ENCODE measurements around the gene TMEM200B. TPM values are rescaled to one million over a fixed set of nuclear protein-coding genes. Genes with fewer than 3 reads are reported as not detected.
"Not testable (repeated sequence)": the region's sequence is repeated elsewhere in the genome, so short reads cannot be mapped to it uniquely, and the experiment has no call there.

Gene TMEM200B
- polyA plus RNA-seq, 6 donors from 2014 or later = not detected

DNA sequence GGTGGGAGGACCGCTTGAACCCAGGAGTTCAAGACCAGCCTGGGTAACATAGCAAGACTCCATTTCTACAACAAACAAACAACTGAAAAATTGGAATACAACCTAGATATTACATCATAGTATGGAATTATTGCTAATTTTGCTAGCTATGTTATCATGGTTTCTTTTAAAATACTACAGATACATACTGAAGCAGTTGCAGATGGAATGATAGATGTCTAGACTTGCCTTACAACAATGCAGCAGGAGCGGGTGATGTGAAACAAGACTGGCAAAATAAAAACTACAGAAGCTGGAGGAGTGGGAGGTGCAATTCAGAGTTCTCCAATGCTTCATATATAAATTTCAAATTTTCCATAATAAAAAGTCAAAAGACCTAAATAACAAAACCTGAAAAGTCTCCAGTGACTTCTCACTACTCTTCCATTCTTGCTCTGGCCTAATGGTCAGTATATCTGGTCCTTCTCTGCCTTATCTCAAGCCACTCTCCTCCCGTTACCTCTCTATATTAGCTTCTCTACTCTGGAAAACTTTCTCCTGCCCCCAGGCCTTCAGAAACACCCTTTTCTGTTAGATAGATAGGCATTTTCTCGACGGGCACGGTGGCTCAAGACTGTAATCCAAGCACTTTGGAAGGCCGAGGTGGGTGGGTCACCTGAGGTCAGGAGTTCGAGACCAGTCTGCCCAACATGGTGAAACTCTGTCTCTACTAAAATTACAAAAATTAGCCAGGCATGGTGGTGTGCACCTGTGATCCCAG, 28.5 kb upstream of the TMEM200B start:
- Mint-ChIP-seq H3K27ac (peak overlapping the region in 2 of 6 donors; percentile 3 to 83), H3K4me3 (no peak overlapping the region), H3K27me3 (no peaks in the 10 kb centered on the region), H3K9me3 (no peaks in the 10 kb centered on the region), H3K36me3 (peaks cover 37 to 63% of the 10 kb centered on the region in 2 donors), H3K4me1 (no peaks in the 10 kb centered on the region)
- DNase-seq = no peak
- no peak for ATAC-seq (ENCODE audit: low read depth in 2 of 2)

DNA sequence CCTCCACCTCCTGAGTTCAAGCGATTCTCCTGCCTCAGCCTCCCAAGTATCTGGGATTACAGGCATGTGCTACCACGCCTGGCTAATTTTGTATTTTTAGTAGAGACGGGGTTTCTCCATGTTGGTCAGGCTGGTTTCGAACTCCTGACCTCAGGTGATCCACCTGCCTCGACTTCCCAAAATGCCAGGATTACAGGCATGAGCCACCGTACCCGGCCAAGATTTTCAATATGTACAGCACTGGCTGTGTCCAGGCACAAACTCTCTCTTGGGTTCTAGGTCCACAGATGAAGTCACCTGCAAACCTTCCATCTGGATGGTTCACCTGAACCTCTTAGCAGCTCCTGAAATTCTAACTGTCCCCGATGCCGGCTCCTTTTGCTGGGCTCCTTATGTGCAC, 26.6 kb upstream of the TMEM200B start:
- ATAC-seq (ENCODE audit: low read depth in 2 of 2); H3K9me3 Mint-ChIP-seq; H3K4me3 Mint-ChIP-seq; DNase-seq; H3K27me3 Mint-ChIP-seq; H3K4me1 Mint-ChIP-seq: not testable (repeated sequence)
- Mint-ChIP-seq H3K27ac (peak overlapping the region in 2 of 6 donors; percentile 17 to 54), H3K36me3 (peaks cover 46 to 72% of the 10 kb centered on the region in 2 donors)

- Mint-ChIP-seq H3K9me3 (peaks cover 0 to under 1% (median 0%) of the 10 kb centered on the region in 7 donors), H3K4me3 (no peak overlapping the region), H3K4me1 (peaks cover 0 to 5% (median 5%) of the 10 kb centered on the region in 3 donors), H3K36me3 (peaks cover 41 to 65% of the 10 kb centered on the region in 2 donors), H3K27ac (peak overlapping the region in 2 of 6 donors; percentile 27 to 87), H3K27me3 (no peaks in the 10 kb centered on the region)
- ATAC-seq (ENCODE audit: low read depth in 2 of 2) (no peak), DNase-seq (no peak)
Observed at GRCh38 chr1:29148656-29149491, 25.2 kb upstream of the TMEM200B start.

DNA sequence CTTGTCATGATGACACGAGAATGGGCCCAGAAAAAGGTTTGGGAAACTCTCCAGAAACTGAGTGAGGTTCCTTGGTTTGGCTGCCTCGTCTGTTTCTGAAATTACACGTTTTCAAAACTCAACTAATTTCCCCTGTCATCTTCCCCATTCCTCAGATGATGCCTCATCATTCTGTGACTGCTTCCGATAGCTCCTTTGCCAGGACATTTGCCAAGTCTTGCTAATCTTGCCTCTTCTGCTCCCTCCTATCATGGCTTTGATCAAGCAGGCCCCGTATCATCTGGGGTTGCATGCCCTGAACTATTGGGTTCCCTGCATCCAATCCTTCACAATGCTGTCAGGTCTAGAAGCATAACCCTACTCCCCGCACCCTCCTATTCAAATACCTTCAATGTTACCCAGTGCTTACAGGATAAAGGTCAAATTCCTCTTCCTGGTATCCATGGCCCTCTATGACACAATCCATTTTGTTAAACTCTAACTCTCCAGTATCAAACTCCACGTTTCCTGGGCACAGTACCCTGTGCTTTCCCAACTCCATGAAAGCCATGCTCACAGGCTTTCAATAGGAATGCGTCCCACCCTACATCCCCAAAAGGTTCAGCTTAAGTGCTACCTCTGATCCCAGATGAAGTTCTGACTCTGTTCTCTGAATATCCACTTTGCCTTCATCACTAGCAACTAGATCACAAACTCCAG, 22.2 kb upstream of the TMEM200B start:
- ATAC-seq (ENCODE audit: low read depth in 2 of 2) (no peak), DNase-seq (no peak)
- H3K27me3 Mint-ChIP-seq = no peaks in the 10 kb centered on the region
- H3K36me3 Mint-ChIP-seq = peaks cover 30 to 43% of the 10 kb centered on the region in 2 donors
- H3K9me3 Mint-ChIP-seq = peaks cover 0 to 2% (median 0%) of the 10 kb centered on the region in 7 donors
- H3K4me1 Mint-ChIP-seq = peaks cover 0 to 6% (median 5%) of the 10 kb centered on the region in 3 donors
- no peak overlapping the region for H3K4me3 Mint-ChIP-seq
- H3K27ac Mint-ChIP-seq = peak overlapping the region in 4 of 6 donors; percentile 2 to 75 (median 52)

DNA sequence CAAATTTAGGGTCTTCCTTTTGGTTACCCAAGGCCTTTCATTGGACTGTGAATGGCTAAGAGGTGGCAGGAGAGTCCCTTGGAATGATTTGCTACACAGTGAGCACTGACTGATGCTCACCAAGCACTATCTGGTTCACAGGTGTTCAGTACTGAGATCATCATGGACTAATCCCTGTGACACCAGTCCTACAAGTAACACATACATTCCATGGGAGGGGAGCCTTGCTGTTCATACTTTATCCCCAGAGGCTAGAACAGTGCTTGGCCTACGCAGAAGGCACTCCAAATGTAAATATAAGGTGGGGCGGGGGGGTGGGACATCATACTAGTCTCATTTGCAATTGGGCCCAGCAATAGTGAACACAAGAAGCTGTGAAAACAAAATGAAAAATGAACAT, 20.5 kb upstream of the TMEM200B start:
- peaks cover 24 to 35% of the 10 kb centered on the region in 2 donors for H3K36me3 Mint-ChIP-seq
- H3K4me1 Mint-ChIP-seq = peaks cover 0 to 6% (median 5%) of the 10 kb centered on the region in 3 donors
- H3K4me3 Mint-ChIP-seq = no peak overlapping the region
- H3K27ac Mint-ChIP-seq = no peak overlapping the region
- ATAC-seq (ENCODE audit: low read depth in 2 of 2) (no peak), DNase-seq (no peak)
- no peaks in the 10 kb centered on the region for H3K27me3 Mint-ChIP-seq
- H3K9me3 Mint-ChIP-seq = peaks cover 0 to 2% (median 0%) of the 10 kb centered on the region in 7 donors

- Mint-ChIP-seq H3K27ac (peak overlapping the region in 2 of 6 donors; percentile 38 to 67), H3K4me3 (no peak overlapping the region), H3K9me3 (peaks cover 0 to 2% (median 0%) of the 10 kb centered on the region in 7 donors), H3K36me3 (peaks cover 12 to 20% of the 10 kb centered on the region in 2 donors), H3K27me3 (no peaks in the 10 kb centered on the region), H3K4me1 (peaks cover 0 to 6% (median 5%) of the 10 kb centered on the region in 3 donors)
- DNase-seq = no peak
- ATAC-seq (ENCODE audit: low read depth in 2 of 2) = no peak
Observed at GRCh38 chr1:29142714-29143113, 19.0 kb upstream of the TMEM200B start.

DNA sequence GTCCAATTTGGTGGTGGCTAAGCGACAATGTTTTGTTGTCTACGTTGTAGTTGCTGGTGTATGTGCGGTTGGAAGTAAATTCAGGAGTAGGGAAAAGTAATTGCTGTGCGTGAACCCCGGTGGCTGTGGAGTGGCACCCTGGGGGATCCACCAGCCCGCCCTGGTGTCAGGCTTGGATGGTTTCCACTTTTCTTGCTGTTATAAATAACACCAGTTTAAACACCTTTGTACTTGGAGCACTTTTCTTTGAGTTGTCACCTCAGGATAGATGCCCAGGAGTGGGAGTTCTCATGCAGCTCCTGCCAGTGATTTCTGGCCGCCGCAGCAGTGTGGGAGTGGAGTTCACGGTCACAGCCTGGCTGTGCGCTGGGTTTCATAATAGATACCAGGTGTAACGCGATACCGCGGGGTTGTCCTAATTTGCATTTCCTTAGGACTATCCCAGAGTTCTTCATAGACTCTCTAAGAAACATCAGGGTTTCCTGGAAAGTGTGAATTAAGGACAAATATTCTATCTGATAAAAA, 12.8 kb upstream of the TMEM200B start:
- no peaks in the 10 kb centered on the region for H3K36me3 Mint-ChIP-seq
- H3K4me3 Mint-ChIP-seq = peak overlapping the region in 1 of 8 donors; percentile 70
- no peak for ATAC-seq (ENCODE audit: low read depth in 2 of 2)

GRCh38 chr1:29134695-29135028, 11.0 kb upstream of the TMEM200B start:
- DNase-seq = no peak
- peaks cover 0 to 3% (median 3%) of the 10 kb centered on the region in 3 donors for H3K4me1 Mint-ChIP-seq
- H3K4me3 Mint-ChIP-seq = peak overlapping the region in 3 of 8 donors; percentile 5 to 19 (median 8)
- ATAC-seq (ENCODE audit: low read depth in 2 of 2) = no peak
- no peaks in the 10 kb centered on the region for H3K36me3 Mint-ChIP-seq
- H3K27me3 Mint-ChIP-seq = peaks cover 9 to 38% (median 25%) of the 10 kb centered on the region in 3 donors
- no peaks in the 10 kb centered on the region for H3K9me3 Mint-ChIP-seq
- H3K27ac Mint-ChIP-seq = no peak overlapping the region

More for the DNA sequence above, 12.8 kb upstream of the TMEM200B start:
- Mint-ChIP-seq H3K27ac (no peak overlapping the region), H3K27me3 (peaks cover 9 to 29% (median 25%) of the 10 kb centered on the region in 3 donors), H3K4me1 (peaks cover 0 to 3% (median 3%) of the 10 kb centered on the region in 3 donors), H3K9me3 (no peaks in the 10 kb centered on the region)
- no peak for DNase-seq

- Mint-ChIP-seq H3K36me3 (no peaks in the 10 kb centered on the region), H3K27ac (no peak overlapping the region), H3K4me1 (peaks cover 0 to 3% (median 3%) of the 10 kb centered on the region in 3 donors), H3K27me3 (peaks cover 9 to 41% (median 25%) of the 10 kb centered on the region in 3 donors), H3K9me3 (no peaks in the 10 kb centered on the region), H3K4me3 (peak overlapping the region in 3 of 8 donors; percentile 5 to 56 (median 8))
- no peak for ATAC-seq (ENCODE audit: low read depth in 2 of 2)
- DNase-seq = no peak
Observed at GRCh38 chr1:29133861-29134694, 10.4 kb upstream of the TMEM200B start.

GRCh38 chr1:29131056-29131455, 7.4 kb upstream of the TMEM200B start:
- not testable (repeated sequence) for H3K4me3 Mint-ChIP-seq; DNase-seq; H3K4me1 Mint-ChIP-seq; ATAC-seq (ENCODE audit: low read depth in 2 of 2); H3K9me3 Mint-ChIP-seq; H3K36me3 Mint-ChIP-seq; H3K27ac Mint-ChIP-seq
- peaks cover 12 to 50% (median 27%) of the 10 kb centered on the region in 3 donors for H3K27me3 Mint-ChIP-seq

DNA sequence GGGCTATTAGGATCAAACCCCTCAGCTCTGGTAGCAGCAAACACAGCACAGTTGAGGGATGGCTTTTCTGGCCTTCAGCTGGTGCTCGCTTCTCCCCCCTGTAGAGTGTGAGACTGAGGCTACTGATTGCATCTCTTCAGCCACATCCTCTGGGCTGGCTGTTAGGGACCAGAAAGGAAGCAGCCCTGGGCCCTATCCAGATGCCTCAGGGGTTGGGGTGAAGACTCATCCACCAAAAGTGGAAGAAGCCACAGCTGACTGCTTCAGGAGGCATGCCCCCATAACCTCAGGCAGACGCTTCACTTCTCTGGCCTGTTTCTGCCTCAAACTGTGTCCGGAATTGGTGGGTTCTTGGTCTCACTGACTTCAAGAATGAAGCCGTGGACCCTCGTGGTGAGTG, 6.2 kb upstream of the TMEM200B start:
- H3K9me3 Mint-ChIP-seq = no peaks in the 10 kb centered on the region
- ATAC-seq (ENCODE audit: low read depth in 2 of 2) (no peak), DNase-seq (no peak)
- no peak overlapping the region for H3K4me3 Mint-ChIP-seq
- no peak overlapping the region for H3K27ac Mint-ChIP-seq
- peaks cover 0 to 8% of the 10 kb centered on the region in 2 donors for H3K36me3 Mint-ChIP-seq
- peaks cover 6 to 13% (median 12%) of the 10 kb centered on the region in 3 donors for H3K4me1 Mint-ChIP-seq
- H3K27me3 Mint-ChIP-seq = peaks cover 15 to 54% (median 38%) of the 10 kb centered on the region in 3 donors

DNA sequence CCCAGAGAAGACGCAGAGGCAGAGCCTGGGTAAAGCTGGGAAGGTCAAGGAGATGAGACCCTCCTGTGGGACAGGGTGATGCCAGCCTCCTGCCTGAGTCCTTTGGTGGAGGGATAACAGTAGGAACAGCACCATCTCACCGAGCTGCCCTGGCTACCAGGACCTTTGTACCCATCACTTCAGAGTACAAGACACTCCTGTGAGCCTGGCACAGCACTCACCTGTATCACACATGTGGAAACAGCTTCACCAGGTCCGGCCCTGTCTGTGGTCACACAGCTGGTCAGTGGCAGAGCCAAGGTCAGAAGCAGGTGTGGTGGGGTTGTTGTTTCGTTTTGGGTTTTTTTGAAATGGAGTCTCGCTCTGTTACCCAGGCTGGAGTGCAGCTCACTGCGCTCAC, 5.0 kb upstream of the TMEM200B start:
- Mint-ChIP-seq H3K4me3 (no peak overlapping the region), H3K4me1 (peaks cover 6 to 10% (median 9%) of the 10 kb centered on the region in 3 donors), H3K27me3 (peaks cover 12 to 46% (median 35%) of the 10 kb centered on the region in 3 donors), H3K9me3 (no peaks in the 10 kb centered on the region), H3K36me3 (peaks cover 0 to 8% of the 10 kb centered on the region in 2 donors), H3K27ac (no peak overlapping the region)
- DNase-seq (no peak), ATAC-seq (ENCODE audit: low read depth in 2 of 2) (no peak)
